K562 (cell line): Measurements from ENCODE around the gene MTSS2.

ENCODE experiments used
- POLR2A ChIP-seq: fragments of 450-650 bp; conservative IDR thresholded peaks from 2 replicates; pipeline ENCODE4 v1.6.1; 2016
- TAF1 ChIP-seq: IDR thresholded peaks from 2 replicates; pipeline ENCODE4 v1.6.1; 2011; ENCODE audit warnings: mild to moderate bottlenecking, low read length, moderate library complexity; ENCODE audit not compliant: insufficient read depth, control insufficient read depth, severe bottlenecking; ENCODE audit errors: extremely low read depth

DNA sequence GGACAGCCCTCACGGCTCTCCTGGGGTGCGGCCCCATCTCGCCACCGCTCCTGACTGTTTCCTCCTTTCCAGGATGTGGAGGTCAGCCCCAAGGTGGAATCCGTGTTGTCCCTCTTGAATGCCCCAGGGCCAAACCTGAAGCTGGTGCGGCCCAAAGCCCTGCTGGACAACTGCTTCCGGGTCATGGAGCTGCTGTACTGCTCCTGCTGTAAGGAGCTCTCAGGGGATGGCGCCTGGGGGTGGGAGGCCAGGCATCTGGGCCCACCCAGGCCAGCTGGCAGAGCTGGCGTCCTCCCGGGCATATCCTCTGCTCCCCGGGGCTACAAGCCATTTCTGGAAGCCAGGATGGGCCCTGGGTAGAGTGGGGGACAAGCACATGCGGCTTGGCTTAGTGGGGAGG, 26.3 kb downstream of the MTSS2 start:
- no peak for TF ChIP-seq POLR2A
- no peak for TF ChIP-seq TAF1
